ENCODE data around the gene AAR2.
A peak's percentile ranks its signal among the peaks of the same experiment; 100 is the strongest.

AAR2 gene

GRCh38 chr20:36217226-36217625 lies 19.1 kb upstream of the AAR2 start:
- DNase-seq, result no peak
- H3K9me3 ChIP-seq (ENCODE audit: control insufficient read depth, low read length), result no peaks in the 10 kb centered on the region
- no peaks in the 10 kb centered on the region for H3K27me3 ChIP-seq (replicated peaks; ENCODE audit: control insufficient read depth, insufficient read depth, low read length, poor library complexity, severe bottlenecking)
- no peak overlapping the region for H3K4me3 ChIP-seq (ENCODE audit: insufficient read depth, low read depth, low read length, poor library complexity, severe bottlenecking)
- H3K4me1 ChIP-seq (ENCODE audit: control insufficient read depth, insufficient read depth, low read length, poor library complexity, severe bottlenecking), result no peaks in the 10 kb centered on the region
- no peaks in the 10 kb centered on the region for H3K36me3 ChIP-seq (ENCODE audit: control insufficient read depth, insufficient read depth, low read length)
- no peak overlapping the region for H3K27ac ChIP-seq (ENCODE audit: insufficient read depth, low read length, poor library complexity, severe bottlenecking)

GRCh38 chr20:36218380-36219064 lies 17.8 kb upstream of the AAR2 start:
- H3K4me3 ChIP-seq (ENCODE audit: insufficient read depth, low read depth, low read length, poor library complexity, severe bottlenecking), result no peak overlapping the region
- H3K9me3 ChIP-seq (ENCODE audit: control insufficient read depth, low read length), result no peaks in the 10 kb centered on the region
- H3K4me1 ChIP-seq (ENCODE audit: control insufficient read depth, insufficient read depth, low read length, poor library complexity, severe bottlenecking), result no peaks in the 10 kb centered on the region
- no peaks in the 10 kb centered on the region for H3K27me3 ChIP-seq (replicated peaks; ENCODE audit: control insufficient read depth, insufficient read depth, low read length, poor library complexity, severe bottlenecking)
- no peak for DNase-seq
- H3K27ac ChIP-seq (ENCODE audit: insufficient read depth, low read length, poor library complexity, severe bottlenecking), result no peak overlapping the region
- no peaks in the 10 kb centered on the region for H3K36me3 ChIP-seq (ENCODE audit: control insufficient read depth, insufficient read depth, low read length)

- no peak overlapping the region for H3K4me3 ChIP-seq (ENCODE audit: insufficient read depth, low read depth, low read length, poor library complexity, severe bottlenecking)
- H3K36me3 ChIP-seq (ENCODE audit: control insufficient read depth, insufficient read depth, low read length), result no peaks in the 10 kb centered on the region
- no peaks in the 10 kb centered on the region for H3K9me3 ChIP-seq (ENCODE audit: control insufficient read depth, low read length)
- H3K4me1 ChIP-seq (ENCODE audit: control insufficient read depth, insufficient read depth, low read length, poor library complexity, severe bottlenecking), result no peaks in the 10 kb centered on the region
- DNase-seq, result no peak
- H3K27me3 ChIP-seq (replicated peaks; ENCODE audit: control insufficient read depth, insufficient read depth, low read length, poor library complexity, severe bottlenecking), result no peaks in the 10 kb centered on the region
- no peak overlapping the region for H3K27ac ChIP-seq (ENCODE audit: insufficient read depth, low read length, poor library complexity, severe bottlenecking)
These were observed 16.5 kb upstream of the AAR2 start for GRCh38 chr20:36219671-36220220.

GRCh38 chr20:36225666-36226065 lies 10.6 kb upstream of the AAR2 start:
- Histone ChIP-seq H3K36me3 (ENCODE audit: control insufficient read depth, insufficient read depth, low read length) (no peaks in the 10 kb centered on the region), H3K9me3 (ENCODE audit: control insufficient read depth, low read length) (no peaks in the 10 kb centered on the region), H3K27me3 (replicated peaks; ENCODE audit: control insufficient read depth, insufficient read depth, low read length, poor library complexity, severe bottlenecking) (no peaks in the 10 kb centered on the region), H3K4me1 (ENCODE audit: control insufficient read depth, insufficient read depth, low read length, poor library complexity, severe bottlenecking) (no peaks in the 10 kb centered on the region), H3K4me3 (ENCODE audit: insufficient read depth, low read depth, low read length, poor library complexity, severe bottlenecking) (no peak overlapping the region), H3K27ac (ENCODE audit: insufficient read depth, low read length, poor library complexity, severe bottlenecking) (no peak overlapping the region)
- no peak for DNase-seq

- no peak overlapping the region for H3K27ac ChIP-seq (ENCODE audit: insufficient read depth, low read length, poor library complexity, severe bottlenecking)
- no peak overlapping the region for H3K4me3 ChIP-seq (ENCODE audit: insufficient read depth, low read depth, low read length, poor library complexity, severe bottlenecking)
- H3K27me3 ChIP-seq (replicated peaks; ENCODE audit: control insufficient read depth, insufficient read depth, low read length, poor library complexity, severe bottlenecking), result no peaks in the 10 kb centered on the region
- DNase-seq, result no peak
- no peaks in the 10 kb centered on the region for H3K9me3 ChIP-seq (ENCODE audit: control insufficient read depth, low read length)
- no peaks in the 10 kb centered on the region for H3K4me1 ChIP-seq (ENCODE audit: control insufficient read depth, insufficient read depth, low read length, poor library complexity, severe bottlenecking)
- H3K36me3 ChIP-seq (ENCODE audit: control insufficient read depth, insufficient read depth, low read length), result no peaks in the 10 kb centered on the region
These were observed 7.5 kb upstream of the AAR2 start for GRCh38 chr20:36228770-36229169.

GRCh38 chr20:36230019-36230418 lies 6.3 kb upstream of the AAR2 start:
- Histone ChIP-seq H3K36me3 (ENCODE audit: control insufficient read depth, insufficient read depth, low read length) (no peaks in the 10 kb centered on the region), H3K9me3 (ENCODE audit: control insufficient read depth, low read length) (no peaks in the 10 kb centered on the region), H3K4me3 (ENCODE audit: insufficient read depth, low read depth, low read length, poor library complexity, severe bottlenecking) (no peak overlapping the region), H3K4me1 (ENCODE audit: control insufficient read depth, insufficient read depth, low read length, poor library complexity, severe bottlenecking) (no peaks in the 10 kb centered on the region), H3K27ac (ENCODE audit: insufficient read depth, low read length, poor library complexity, severe bottlenecking) (no peak overlapping the region), H3K27me3 (replicated peaks; ENCODE audit: control insufficient read depth, insufficient read depth, low read length, poor library complexity, severe bottlenecking) (no peaks in the 10 kb centered on the region)
- DNase-seq, result no peak

- H3K27me3 ChIP-seq (replicated peaks; ENCODE audit: control insufficient read depth, insufficient read depth, low read length, poor library complexity, severe bottlenecking), result no peaks in the 10 kb centered on the region
- H3K9me3 ChIP-seq (ENCODE audit: control insufficient read depth, low read length), result no peaks in the 10 kb centered on the region
- H3K27ac ChIP-seq (ENCODE audit: insufficient read depth, low read length, poor library complexity, severe bottlenecking), result no peak overlapping the region
- H3K4me3 ChIP-seq (ENCODE audit: insufficient read depth, low read depth, low read length, poor library complexity, severe bottlenecking), result no peak overlapping the region
- no peaks in the 10 kb centered on the region for H3K36me3 ChIP-seq (ENCODE audit: control insufficient read depth, insufficient read depth, low read length)
- DNase-seq, result no peak
- no peaks in the 10 kb centered on the region for H3K4me1 ChIP-seq (ENCODE audit: control insufficient read depth, insufficient read depth, low read length, poor library complexity, severe bottlenecking)
These were observed 4.9 kb upstream of the AAR2 start for GRCh38 chr20:36231331-36231730.

GRCh38 chr20:36234771-36235320 lies 1.4 kb upstream of the AAR2 start:
- DNase-seq, result no peak
- no peaks in the 10 kb centered on the region for H3K27me3 ChIP-seq (replicated peaks; ENCODE audit: control insufficient read depth, insufficient read depth, low read length, poor library complexity, severe bottlenecking)
- H3K9me3 ChIP-seq (ENCODE audit: control insufficient read depth, low read length), result no peaks in the 10 kb centered on the region
- H3K36me3 ChIP-seq (ENCODE audit: control insufficient read depth, insufficient read depth, low read length), result peaks cover 3% of the 10 kb centered on the region
- no peak overlapping the region for H3K4me3 ChIP-seq (ENCODE audit: insufficient read depth, low read depth, low read length, poor library complexity, severe bottlenecking)
- H3K27ac ChIP-seq (ENCODE audit: insufficient read depth, low read length, poor library complexity, severe bottlenecking), result no peak overlapping the region
- peaks cover 6% of the 10 kb centered on the region for H3K4me1 ChIP-seq (ENCODE audit: control insufficient read depth, insufficient read depth, low read length, poor library complexity, severe bottlenecking)

GRCh38 chr20:36236786-36237121 lies 476 bp downstream of the AAR2 start:
- H3K4me3 ChIP-seq (ENCODE audit: insufficient read depth, low read depth, low read length, poor library complexity, severe bottlenecking), result peak overlapping the region; percentile 88
- DNase-seq, result no peak
- H3K9me3 ChIP-seq (ENCODE audit: control insufficient read depth, low read length), result no peaks in the 10 kb centered on the region
- peaks cover 6% of the 10 kb centered on the region for H3K4me1 ChIP-seq (ENCODE audit: control insufficient read depth, insufficient read depth, low read length, poor library complexity, severe bottlenecking)
- H3K27me3 ChIP-seq (replicated peaks; ENCODE audit: control insufficient read depth, insufficient read depth, low read length, poor library complexity, severe bottlenecking), result no peaks in the 10 kb centered on the region
- H3K27ac ChIP-seq (ENCODE audit: insufficient read depth, low read length, poor library complexity, severe bottlenecking), result peak overlapping the region; percentile 67
- H3K36me3 ChIP-seq (ENCODE audit: control insufficient read depth, insufficient read depth, low read length), result peaks cover 19% of the 10 kb centered on the region

- Histone ChIP-seq H3K4me3 (ENCODE audit: insufficient read depth, low read depth, low read length, poor library complexity, severe bottlenecking) (peak overlapping the region; percentile 88), H3K27ac (ENCODE audit: insufficient read depth, low read length, poor library complexity, severe bottlenecking) (no peak overlapping the region)
These were observed 1.2 kb downstream of the AAR2 start for GRCh38 chr20:36237477-36237876.

More at GRCh38 chr20:36237477-36237876, 1.2 kb downstream of the AAR2 start:
- no peak for DNase-seq
- H3K36me3 ChIP-seq (ENCODE audit: control insufficient read depth, insufficient read depth, low read length), result peaks cover 19% of the 10 kb centered on the region
- no peaks in the 10 kb centered on the region for H3K27me3 ChIP-seq (replicated peaks; ENCODE audit: control insufficient read depth, insufficient read depth, low read length, poor library complexity, severe bottlenecking)
- H3K9me3 ChIP-seq (ENCODE audit: control insufficient read depth, low read length), result no peaks in the 10 kb centered on the region
- H3K4me1 ChIP-seq (ENCODE audit: control insufficient read depth, insufficient read depth, low read length, poor library complexity, severe bottlenecking), result peaks cover 6% of the 10 kb centered on the region
